ENCODE data around the gene KLHL21.

DNA sequence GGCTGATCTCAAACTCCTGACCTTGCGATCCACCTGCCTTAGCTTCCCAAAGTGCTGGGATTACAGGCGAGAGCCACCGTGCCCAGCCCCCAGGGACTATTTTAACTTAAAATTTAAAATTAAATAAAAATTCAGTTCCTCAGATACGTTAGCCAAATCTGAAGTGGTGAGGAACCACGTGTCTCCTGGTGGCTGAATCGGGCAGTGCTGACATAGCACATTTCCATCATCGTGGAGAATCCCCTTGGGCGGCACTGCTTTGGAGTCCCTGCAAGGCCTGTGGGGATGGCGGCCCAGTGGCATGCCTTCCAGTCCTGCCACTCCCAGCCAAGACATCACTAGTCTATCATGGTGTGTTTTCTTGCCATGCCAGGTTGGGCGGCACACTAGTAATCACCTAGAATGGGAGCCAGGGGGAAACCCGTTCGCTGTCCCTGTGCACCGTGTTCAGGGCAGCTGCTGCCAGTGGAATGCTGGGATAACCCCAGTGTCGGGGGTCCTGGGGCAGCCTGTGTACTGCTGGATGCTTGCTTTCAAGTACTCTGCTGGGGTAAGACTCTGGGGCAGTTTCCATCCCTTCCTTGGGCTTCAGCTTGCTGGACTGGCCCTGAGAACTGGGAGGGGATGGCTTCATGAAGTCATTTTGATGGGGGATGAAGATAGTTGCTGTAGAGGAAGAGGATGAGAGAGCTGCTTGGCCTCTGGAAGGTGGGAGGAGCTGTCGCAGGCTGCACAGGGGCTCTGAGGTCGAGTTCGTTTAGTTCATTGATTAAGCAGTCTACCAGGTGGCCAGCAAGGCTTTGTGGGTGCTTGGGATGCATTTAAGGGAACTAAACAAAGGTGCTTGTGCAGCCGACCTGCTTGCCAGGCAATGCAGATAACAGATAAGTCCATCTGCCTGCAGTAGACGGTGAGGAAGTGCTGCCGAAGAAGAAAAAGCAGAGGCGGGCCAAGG lies 18.3 kb downstream of the KLHL21 start:
- no peak for TF ChIP-seq EGR1 (IDR thresholded peaks at IDR 0.05; ENCODE audit: low read depth in 2 of 2)
- TF ChIP-seq, protein P1, sequence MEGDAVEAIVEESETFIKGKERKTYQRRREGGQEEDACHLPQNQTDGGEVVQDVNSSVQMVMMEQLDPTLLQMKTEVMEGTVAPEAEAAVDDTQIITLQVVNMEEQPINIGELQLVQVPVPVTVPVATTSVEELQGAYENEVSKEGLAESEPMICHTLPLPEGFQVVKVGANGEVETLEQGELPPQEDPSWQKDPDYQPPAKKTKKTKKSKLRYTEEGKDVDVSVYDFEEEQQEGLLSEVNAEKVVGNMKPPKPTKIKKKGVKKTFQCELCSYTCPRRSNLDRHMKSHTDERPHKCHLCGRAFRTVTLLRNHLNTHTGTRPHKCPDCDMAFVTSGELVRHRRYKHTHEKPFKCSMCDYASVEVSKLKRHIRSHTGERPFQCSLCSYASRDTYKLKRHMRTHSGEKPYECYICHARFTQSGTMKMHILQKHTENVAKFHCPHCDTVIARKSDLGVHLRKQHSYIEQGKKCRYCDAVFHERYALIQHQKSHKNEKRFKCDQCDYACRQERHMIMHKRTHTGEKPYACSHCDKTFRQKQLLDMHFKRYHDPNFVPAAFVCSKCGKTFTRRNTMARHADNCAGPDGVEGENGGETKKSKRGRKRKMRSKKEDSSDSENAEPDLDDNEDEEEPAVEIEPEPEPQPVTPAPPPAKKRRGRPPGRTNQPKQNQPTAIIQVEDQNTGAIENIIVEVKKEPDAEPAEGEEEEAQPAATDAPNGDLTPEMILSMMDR (IDR thresholded peaks at IDR 0.05; ENCODE audit: low read depth, low read length, missing input control): no peak
